GM18909 (cell line): ENCODE results near the gene APBA2.

Experiments used
- ATAC-seq: cut with Tn5 transposase; IDR thresholded peaks from one replicate; pipeline ENCODE4 v1.9.1; 2021; ENCODE audit warnings: mild to moderate bottlenecking; ENCODE audit not compliant: unreplicated experiment, poor library complexity

The APBA2 gene

GRCh38 chr15:29071232-29071881, 185.6 kb downstream of the APBA2 start:
- no peak for ATAC-seq

- no peak for ATAC-seq
Observed at GRCh38 chr15:29071882-29072273, 186.1 kb downstream of the APBA2 start.

GRCh38 chr15:29072444-29072843, 186.7 kb downstream of the APBA2 start:
- ATAC-seq: no peak

GRCh38 chr15:29074045-29074444, 188.3 kb downstream of the APBA2 start:
- no peak for ATAC-seq

GRCh38 chr15:29078541-29078940, 192.8 kb downstream of the APBA2 start:
- ATAC-seq: no peak

- ATAC-seq: no peak
Observed at GRCh38 chr15:29079479-29079878, 193.7 kb downstream of the APBA2 start.

GRCh38 chr15:29081781-29082180, 196.0 kb downstream of the APBA2 start:
- ATAC-seq: no peak

GRCh38 chr15:29083161-29083560, 197.4 kb downstream of the APBA2 start:
- ATAC-seq: no peak

- no peak for ATAC-seq
Observed at GRCh38 chr15:29083858-29084257, 198.1 kb downstream of the APBA2 start.

GRCh38 chr15:29086001-29086400, 200.2 kb downstream of the APBA2 start:
- no peak for ATAC-seq

GRCh38 chr15:29086891-29087290, 201.1 kb downstream of the APBA2 start:
- ATAC-seq: no peak

GRCh38 chr15:29087521-29088285, 201.9 kb downstream of the APBA2 start:
- no peak for ATAC-seq

GRCh38 chr15:29088666-29089065, 202.9 kb downstream of the APBA2 start:
- ATAC-seq: no peak

GRCh38 chr15:29089731-29090616, 204.2 kb downstream of the APBA2 start:
- no peak for ATAC-seq

GRCh38 chr15:29090617-29091466, 205.1 kb downstream of the APBA2 start:
- ATAC-seq: no peak

- ATAC-seq: no peak
Observed at GRCh38 chr15:29091666-29092065, 205.9 kb downstream of the APBA2 start.

GRCh38 chr15:29092376-29093064, 206.7 kb downstream of the APBA2 start:
- no peak for ATAC-seq

- ATAC-seq: no peak
Observed at GRCh38 chr15:29093065-29093435, 207.3 kb downstream of the APBA2 start.

GRCh38 chr15:29093696-29094343, 208.0 kb downstream of the APBA2 start:
- ATAC-seq: no peak
